CD4-positive, alpha-beta memory T cell (primary cell): ENCODE results near the gene ATP8B4. TPM values are rescaled to one million over a fixed set of nuclear protein-coding genes. Genes with fewer than 3 reads are reported as not detected.

Source experiments
- CTCF ChIA-PET: fragments of 350-600 bp; sonication (Branson Sonifier 250); formaldehyde crosslinking; loops from one replicate; lab custom pipeline; 2021; ENCODE audit warnings: inconsistent platforms; ENCODE audit not compliant: partially characterized antibody; lab: Charles Lee
- POLR2A ChIA-PET: fragments of 350-600 bp; sonication (Branson Sonifier 250); formaldehyde crosslinking; loops from one replicate; lab custom pipeline; 2021; ENCODE audit not compliant: partially characterized antibody; lab: Charles Lee
- DNase-seq, 5 donors: peaks; one replicate each; pipeline versions ENCODE4 v3.0.0 to v3.0.0-alpha.2; 2020 to 2022; ENCODE audit warnings: mixed read lengths in 1 of 5
- H3K27ac ChIP-seq: one replicate; pipeline ENCODE4 v1.7.0; 2013; ENCODE audit warnings: low read depth, low read length
- H3K27me3 ChIP-seq: 2 replicates; pipeline ENCODE4 v1.7.0; 2013; ENCODE audit warnings: mild to moderate bottlenecking, low read length, moderate library complexity; ENCODE audit not compliant: insufficient read depth
- H3K36me3 ChIP-seq: 2 replicates; pipeline ENCODE4 v1.7.0; 2013; ENCODE audit warnings: mild to moderate bottlenecking, low read length, moderate library complexity; ENCODE audit not compliant: insufficient read depth
- H3K4me1 ChIP-seq: 2 replicates; pipeline ENCODE4 v1.7.0; 2013; ENCODE audit warnings: mild to moderate bottlenecking, low read length, moderate library complexity; ENCODE audit not compliant: insufficient read depth
- H3K4me3 ChIP-seq, 2 donors: one replicate each; pipeline ENCODE4 v1.7.0; 2013; ENCODE audit warnings: low read length in 2 of 2, mild to moderate bottlenecking in 1 of 2
- H3K9me3 ChIP-seq, 2 donors: one replicate each; pipeline ENCODE4 v1.7.0; 2013; ENCODE audit warnings: low read length in 2 of 2, control low read depth in 1 of 2; ENCODE audit not compliant: control insufficient read depth in 1 of 2
- H3K27ac Mint-ChIP-seq, 7 donors: one replicate each; pipeline ENCODE4 v1.8.0; 2020 to 2021; ENCODE audit warnings: mixed read lengths in 7 of 7, mild to moderate bottlenecking in 6 of 7, inconsistent platforms in 3 of 7, moderate library complexity in 3 of 7
- H3K27me3 Mint-ChIP-seq, 2 donors: one replicate each; pipeline ENCODE4 v1.8.0; 2020 to 2021; ENCODE audit warnings: mixed read lengths in 2 of 2
- H3K36me3 Mint-ChIP-seq, 2 donors: one replicate each; pipeline ENCODE4 v1.8.0; 2020 to 2021; ENCODE audit warnings: mixed read lengths in 2 of 2, inconsistent platforms in 1 of 2, mild to moderate bottlenecking in 1 of 2
- H3K4me1 Mint-ChIP-seq, 4 donors: one replicate each; pipeline ENCODE4 v1.8.0; 2020 to 2021; ENCODE audit warnings: mixed read lengths in 4 of 4, mild to moderate bottlenecking in 1 of 4
- H3K4me3 Mint-ChIP-seq, 8 donors: one replicate each; pipeline ENCODE4 v1.8.0; 2020 to 2021; ENCODE audit warnings: mixed read lengths in 8 of 8, mild to moderate bottlenecking in 7 of 8, moderate library complexity in 6 of 8, inconsistent platforms in 3 of 8
- H3K9me3 Mint-ChIP-seq, 8 donors: one replicate each; pipeline ENCODE4 v1.8.0; 2020 to 2021; ENCODE audit warnings: mixed read lengths in 8 of 8, mild to moderate bottlenecking in 5 of 8, inconsistent platforms in 3 of 8, moderate library complexity in 1 of 8
- intact Hi-C: fragments of 100-400 bp; cut with micrococcal nuclease; formaldehyde crosslinking; loops from one replicate; pipeline ENCODE4 v1.15.1; 2023
- polyA plus RNA-seq, 2 donors: library from polyadenylated mRNA; unstranded; fragments of 300-500 nt; fragmentation: Illumina TruSeq; gene quantifications; one replicate each; pipeline ENCODE4 v1.2.3, GENCODE V29; 2021
- total RNA-seq, 2 experiments: library from RNA; stranded (reverse); gene quantifications; one replicate each; pipeline ENCODE4 v1.2.3, GENCODE V29; 2021

ATP8B4 gene
- total and polyA plus RNA-seq, 4 experiments from 2014 or later, result 0.11 to 0.67 (median 0.44) TPM; not detected in 1

DNA sequence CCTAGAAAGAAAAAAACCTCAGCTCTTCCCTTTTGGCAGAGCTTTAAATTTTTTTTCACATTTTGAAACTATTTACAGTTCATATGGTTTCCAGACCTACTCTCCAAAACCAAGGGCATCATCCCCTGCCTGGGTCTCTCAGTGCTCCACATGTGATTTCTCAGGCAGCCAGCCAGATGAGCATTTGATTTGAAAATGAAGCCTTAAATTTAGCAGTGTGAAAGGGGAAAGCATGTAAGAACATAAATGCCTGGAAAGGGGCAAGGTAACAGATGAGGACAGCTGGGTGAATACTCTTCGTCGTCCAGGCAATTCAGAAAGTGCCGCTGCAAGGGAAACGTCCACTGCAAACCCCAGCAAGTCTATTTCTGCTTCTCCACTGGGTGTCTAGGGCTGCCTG lies 94.8 kb downstream of the ATP8B4 start:
- H3K36me3 ChIP-seq, result no peaks in the 10 kb centered on the region
- Mint-ChIP-seq H3K9me3 (no peaks in the 10 kb centered on the region), H3K4me3 (no peak overlapping the region), H3K27ac (no peak overlapping the region), H3K36me3 (no peaks in the 10 kb centered on the region), H3K27me3 (peaks cover 0 to 12% of the 10 kb centered on the region in 2 donors), H3K4me1 (no peaks in the 10 kb centered on the region)
- intact Hi-C loops, result no loop called here
- H3K27ac ChIP-seq, result no peak overlapping the region
- CTCF ChIA-PET, result no interaction called here
- no peaks in the 10 kb centered on the region for H3K9me3 ChIP-seq
- DNase-seq, result no peak
- no peak overlapping the region for H3K4me3 ChIP-seq
- POLR2A ChIA-PET, result no interaction called here
- H3K27me3 ChIP-seq, result no peaks in the 10 kb centered on the region
- H3K4me1 ChIP-seq, result no peaks in the 10 kb centered on the region

DNA sequence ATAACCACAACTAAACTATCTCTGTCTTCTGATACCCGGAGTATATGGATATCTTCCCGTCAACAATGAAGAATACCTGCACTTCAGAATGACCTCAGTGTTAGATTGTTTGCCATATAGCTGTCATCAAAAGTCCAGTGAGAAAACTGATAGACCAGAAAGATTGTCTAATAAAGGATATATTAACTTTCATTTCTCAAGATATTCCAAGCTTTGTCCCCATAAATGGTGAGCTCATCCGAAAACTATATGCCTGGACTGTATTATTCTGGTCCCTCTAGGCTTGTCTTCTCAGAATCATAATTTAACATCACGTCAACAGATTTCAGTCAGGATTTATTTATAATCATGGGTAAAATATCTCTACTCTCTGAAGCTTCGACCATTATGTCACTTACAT lies 100.5 kb downstream of the ATP8B4 start:
- no peaks in the 10 kb centered on the region for H3K36me3 ChIP-seq
- ChIA-PET POLR2A (no interaction called here), CTCF (interaction anchor here (1.1 kb wide), 1 partner anchor 11 kb away, joined by 3 read pairs; no protein-coding TSS in a partner anchor)
- no peaks in the 10 kb centered on the region for H3K4me1 ChIP-seq
- intact Hi-C loops, result no loop called here
- no peak overlapping the region for H3K4me3 Mint-ChIP-seq
- H3K27ac Mint-ChIP-seq, result no peak overlapping the region
- no peaks in the 10 kb centered on the region for H3K9me3 ChIP-seq
- H3K4me1 Mint-ChIP-seq, result no peaks in the 10 kb centered on the region
- peaks cover 0 to 6% of the 10 kb centered on the region in 2 donors for H3K27me3 Mint-ChIP-seq
- no peak overlapping the region for H3K27ac ChIP-seq
- no peaks in the 10 kb centered on the region for H3K27me3 ChIP-seq
- H3K9me3 Mint-ChIP-seq, result no peaks in the 10 kb centered on the region
- no peak for DNase-seq
- no peaks in the 10 kb centered on the region for H3K36me3 Mint-ChIP-seq
- H3K4me3 ChIP-seq, result no peak overlapping the region

DNA sequence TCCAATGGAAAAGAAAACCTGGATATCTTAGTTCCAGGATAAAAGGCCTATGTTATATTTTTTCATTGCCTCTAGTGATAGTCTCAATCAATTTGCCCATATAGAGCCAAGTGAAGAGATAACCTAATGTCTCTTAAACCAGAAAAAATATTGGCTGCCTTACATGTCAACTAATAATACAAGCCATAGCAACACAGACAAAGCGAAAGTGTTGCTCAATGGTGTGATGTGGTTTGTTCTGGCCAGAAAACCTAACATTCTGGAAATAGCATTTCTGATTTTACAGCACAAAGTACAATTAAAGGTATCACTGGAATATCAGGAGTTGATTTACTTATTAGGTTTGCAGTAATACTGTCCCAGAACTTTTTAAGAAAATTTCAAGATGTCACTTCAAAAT lies 101.5 kb downstream of the ATP8B4 start:
- Mint-ChIP-seq H3K27me3 (peaks cover 1 to 6% of the 10 kb centered on the region in 2 donors), H3K27ac (no peak overlapping the region), H3K36me3 (no peaks in the 10 kb centered on the region), H3K4me3 (no peak overlapping the region), H3K9me3 (no peaks in the 10 kb centered on the region), H3K4me1 (no peaks in the 10 kb centered on the region)
- no peak for DNase-seq
- intact Hi-C loops, result no loop called here
- ChIA-PET POLR2A (no interaction called here), CTCF (interaction anchor here (1.1 kb wide), 1 partner anchor 10 kb away, joined by 3 read pairs; no protein-coding TSS in a partner anchor)
- Histone ChIP-seq H3K9me3 (no peaks in the 10 kb centered on the region), H3K4me1 (no peaks in the 10 kb centered on the region), H3K4me3 (no peak overlapping the region), H3K27ac (no peak overlapping the region), H3K27me3 (no peaks in the 10 kb centered on the region), H3K36me3 (no peaks in the 10 kb centered on the region)

DNA sequence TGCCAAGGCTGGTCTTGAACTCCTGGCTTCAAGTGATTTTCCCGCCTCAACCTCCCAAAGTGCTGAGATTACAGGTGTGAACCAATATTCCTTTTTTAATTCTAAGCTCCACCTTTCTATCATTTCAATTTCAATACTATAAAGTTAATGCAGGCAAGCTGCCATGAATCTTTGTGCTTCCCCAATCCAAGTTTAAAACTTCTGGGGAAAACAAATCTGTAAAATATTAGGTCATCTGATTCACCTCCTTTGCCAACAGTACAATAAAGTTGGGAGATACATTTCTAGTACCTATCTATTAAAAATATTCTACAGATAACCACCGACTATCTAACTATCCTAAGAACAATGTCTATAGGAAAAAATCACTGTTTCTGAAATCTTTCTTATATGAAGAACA lies 102.1 kb downstream of the ATP8B4 start:
- Mint-ChIP-seq H3K9me3 (no peaks in the 10 kb centered on the region), H3K36me3 (no peaks in the 10 kb centered on the region), H3K4me3 (no peak overlapping the region), H3K27me3 (peaks cover 1 to 6% of the 10 kb centered on the region in 2 donors), H3K4me1 (no peaks in the 10 kb centered on the region), H3K27ac (no peak overlapping the region)
- Histone ChIP-seq H3K27ac (no peak overlapping the region), H3K27me3 (no peaks in the 10 kb centered on the region), H3K4me1 (no peaks in the 10 kb centered on the region), H3K9me3 (no peaks in the 10 kb centered on the region), H3K4me3 (no peak overlapping the region), H3K36me3 (no peaks in the 10 kb centered on the region)
- ChIA-PET CTCF (interaction anchor here (1.0 kb wide), 1 partner anchor 9 kb away, joined by 4 read pairs; no protein-coding TSS in a partner anchor), POLR2A (no interaction called here)
- intact Hi-C loops, result no loop called here
- DNase-seq, result no peak

DNA sequence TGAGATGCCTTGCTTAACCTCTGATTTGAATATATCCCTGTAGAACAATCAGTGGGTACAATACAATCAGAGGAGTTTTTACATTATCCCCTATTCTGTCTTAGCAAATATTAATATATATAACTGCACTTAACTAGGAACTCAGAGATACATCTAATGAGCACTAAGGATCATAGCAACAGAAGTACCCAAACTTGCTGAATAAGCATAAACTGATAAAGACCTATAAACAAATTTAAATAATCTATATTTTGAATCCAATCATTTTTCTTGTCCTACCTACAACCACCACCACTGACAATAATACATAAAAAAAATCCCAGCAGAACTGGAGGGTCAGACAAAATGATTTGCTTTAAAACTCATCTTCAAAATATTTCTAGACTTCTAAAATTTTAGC lies 106.2 kb downstream of the ATP8B4 start:
- Mint-ChIP-seq H3K27ac (no peak overlapping the region), H3K4me3 (no peak overlapping the region), H3K27me3 (peaks cover 1 to 3% of the 10 kb centered on the region in 2 donors), H3K36me3 (no peaks in the 10 kb centered on the region), H3K4me1 (no peaks in the 10 kb centered on the region), H3K9me3 (no peaks in the 10 kb centered on the region)
- CTCF ChIA-PET, result no interaction called here
- POLR2A ChIA-PET, result no interaction called here
- no peaks in the 10 kb centered on the region for H3K27me3 ChIP-seq
- H3K4me1 ChIP-seq, result no peaks in the 10 kb centered on the region
- no peak overlapping the region for H3K27ac ChIP-seq
- DNase-seq, result no peak
- H3K4me3 ChIP-seq, result no peak overlapping the region
- intact Hi-C loops, result no loop called here
- H3K9me3 ChIP-seq, result no peaks in the 10 kb centered on the region
- no peaks in the 10 kb centered on the region for H3K36me3 ChIP-seq

DNA sequence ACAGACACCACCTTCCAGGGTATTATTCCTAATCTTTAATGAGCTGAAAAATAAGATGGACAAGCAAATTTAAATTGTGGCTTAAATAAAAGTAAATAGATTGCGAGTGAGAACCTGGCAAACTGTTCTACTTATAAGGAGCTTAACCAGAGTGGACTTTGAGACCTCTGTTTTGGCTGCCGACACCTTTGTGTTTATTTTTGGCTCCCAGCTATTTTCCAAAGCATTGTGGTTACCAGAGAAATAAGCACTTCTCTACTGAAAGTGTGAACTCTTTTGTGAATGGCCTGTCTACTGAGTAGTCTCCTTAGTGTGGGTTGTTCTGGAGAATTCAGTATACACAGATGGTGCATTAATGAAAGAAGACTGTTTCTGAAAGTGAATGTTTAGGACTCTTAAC lies 109.4 kb downstream of the ATP8B4 start:
- no peak overlapping the region for H3K27ac ChIP-seq
- H3K4me1 Mint-ChIP-seq, result no peaks in the 10 kb centered on the region
- H3K36me3 Mint-ChIP-seq, result no peaks in the 10 kb centered on the region
- no peaks in the 10 kb centered on the region for H3K4me1 ChIP-seq
- H3K27me3 ChIP-seq, result no peaks in the 10 kb centered on the region
- CTCF ChIA-PET, result no interaction called here
- DNase-seq, result no peak
- no peak overlapping the region for H3K27ac Mint-ChIP-seq
- H3K9me3 Mint-ChIP-seq, result no peaks in the 10 kb centered on the region
- POLR2A ChIA-PET, result no interaction called here
- no peak overlapping the region for H3K4me3 Mint-ChIP-seq
- intact Hi-C loops, result no loop called here
- H3K9me3 ChIP-seq, result no peaks in the 10 kb centered on the region
- no peaks in the 10 kb centered on the region for H3K36me3 ChIP-seq
- H3K27me3 Mint-ChIP-seq, result peaks cover 1 to 3% of the 10 kb centered on the region in 2 donors
- H3K4me3 ChIP-seq, result no peak overlapping the region

DNA sequence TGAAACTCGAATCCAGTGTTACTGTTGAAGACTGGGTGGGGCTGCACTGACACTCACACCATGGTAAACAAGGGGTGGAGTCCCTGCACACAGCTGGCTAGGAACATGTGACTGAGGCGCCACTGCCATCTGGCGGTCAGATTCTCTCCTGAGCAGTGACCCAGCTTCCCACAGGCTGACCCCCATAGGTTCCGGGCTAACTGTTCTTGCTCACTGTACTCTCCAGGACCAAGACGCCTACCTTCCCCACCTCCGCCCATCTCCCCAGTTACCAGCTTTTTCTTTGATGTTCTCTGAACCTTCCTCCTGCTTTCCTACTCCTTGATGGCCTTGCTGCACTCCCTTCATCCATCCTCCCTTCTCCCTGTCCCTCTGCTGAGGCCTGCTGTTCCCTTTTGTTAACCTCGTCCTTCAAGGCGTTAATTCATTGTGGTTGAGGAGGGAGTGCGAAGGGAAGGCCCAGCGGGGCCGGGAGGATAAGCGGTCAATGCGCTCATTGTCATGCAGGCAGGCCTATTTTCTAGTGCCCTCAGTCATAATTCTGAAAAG lies 115.2 kb downstream of the ATP8B4 start:
- Histone ChIP-seq H3K27me3 (no peaks in the 10 kb centered on the region), H3K4me1 (peaks cover 5% of the 10 kb centered on the region), H3K27ac (no peak overlapping the region), H3K4me3 (no peak overlapping the region), H3K36me3 (no peaks in the 10 kb centered on the region), H3K9me3 (no peaks in the 10 kb centered on the region)
- DNase-seq, result peak; percentile 44 to 58 (median 48)
- no peaks in the 10 kb centered on the region for H3K36me3 Mint-ChIP-seq
- no peak overlapping the region for H3K4me3 Mint-ChIP-seq
- ChIA-PET POLR2A (interaction anchor here (1.2 kb wide), 1 partner anchor 1126 kb away, joined by 3 read pairs; the partner anchor contains the start of gene EID1), CTCF (interaction anchor here (0.7 to 2.6 kb wide), 15 partner anchors 12 to 1143 kb away, joined by 3 to 16 read pairs (median 4); partner anchors contain the start of genes DTWD1, FAM227B and FGF7)
- H3K4me1 Mint-ChIP-seq, result peaks cover 0 to 9% (median 6%) of the 10 kb centered on the region in 4 donors
- peaks cover 0 to 6% (median 0%) of the 10 kb centered on the region in 8 donors for H3K9me3 Mint-ChIP-seq
- no peaks in the 10 kb centered on the region for H3K27me3 Mint-ChIP-seq
- intact Hi-C loops, result loop anchor here (5.0 kb wide), 1 partner anchor 532 kb away; no protein-coding TSS in a partner anchor
- peak overlapping the region in 5 of 7 donors; percentile 13 to 63 (median 41) for H3K27ac Mint-ChIP-seq
